ENCODE data around the gene CD300C. TPM values are rescaled to one million over a fixed set of nuclear protein-coding genes. Genes with fewer than 3 reads are reported as not detected.

CD300C gene
- polyA plus RNA-seq, 1 experiment: not detected

DNA sequence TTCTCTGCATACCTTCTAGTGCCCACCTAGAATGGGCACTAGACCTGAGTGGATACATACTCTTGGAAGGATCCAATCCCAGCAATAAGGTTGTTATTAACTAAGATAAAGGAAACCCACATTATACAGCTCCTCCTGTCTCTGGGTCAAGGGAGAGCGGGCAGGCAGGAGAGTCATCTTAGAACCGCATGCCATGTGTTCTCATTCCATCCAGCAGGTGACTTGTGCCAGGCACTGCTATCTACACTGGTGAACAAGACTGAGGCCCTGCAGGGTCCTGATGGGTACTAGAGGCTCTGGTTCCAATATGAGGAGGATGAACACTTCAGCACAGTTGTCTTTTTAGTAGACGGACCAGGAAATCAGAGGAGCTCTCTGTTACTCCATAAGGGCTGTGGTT lies 27.3 kb upstream of the CD300C start:
- ChIA-PET CTCF (no interaction called here), POLR2A (no interaction called here)
- no peak for DNase-seq (ENCODE audit: low read depth, low spot score)
- H3K4me3 ChIP-seq (ENCODE audit: low read depth, low read length): no peak overlapping the region
- TF ChIP-seq CTCF (IDR thresholded peaks at IDR 0.05; ENCODE audit: low read depth, low read length): no peak
- H3K9me3 ChIP-seq (ENCODE audit: control insufficient read depth, insufficient read depth, low read length): peaks cover 19% of the 10 kb centered on the region
- H3K27me3 ChIP-seq (ENCODE audit: control insufficient read depth, insufficient read depth, low read length): no peaks in the 10 kb centered on the region
- no peak overlapping the region for H3K27ac ChIP-seq (ENCODE audit: low read depth, low read length)

DNA sequence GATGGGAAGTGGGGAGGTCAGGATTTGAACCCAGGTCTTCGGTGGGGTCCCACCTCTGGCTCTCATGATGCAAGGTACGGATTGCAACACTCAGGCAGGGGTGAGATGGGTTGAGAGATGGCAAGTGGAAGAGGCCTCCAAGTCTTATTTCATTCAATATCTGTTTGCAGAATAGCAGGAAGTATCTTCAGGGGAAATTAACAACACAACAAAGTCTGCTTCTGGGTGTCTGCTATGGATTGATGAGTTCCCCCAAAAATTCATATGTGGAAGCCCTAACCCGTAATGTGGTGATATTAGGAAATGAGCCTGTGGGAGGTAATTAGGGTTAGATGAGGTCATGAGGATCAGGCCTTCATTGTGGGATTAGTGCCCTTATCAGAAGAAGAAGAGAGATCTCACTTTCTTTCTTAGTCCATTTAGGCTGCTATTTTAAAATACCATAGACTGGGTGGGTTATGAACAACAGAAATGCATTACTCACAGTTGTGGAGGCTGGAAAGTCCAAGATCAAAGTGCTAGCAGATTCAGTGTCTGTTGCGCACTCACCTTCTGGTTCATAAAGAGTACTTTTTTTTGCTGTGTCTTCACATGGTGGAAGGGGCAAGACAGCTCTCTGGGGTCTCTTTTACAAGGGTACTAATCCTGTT lies 25.8 kb upstream of the CD300C start:
- ChIA-PET CTCF (no interaction called here), POLR2A (no interaction called here)
- Histone ChIP-seq H3K4me3 (ENCODE audit: low read depth, low read length) (no peak overlapping the region), H3K27ac (ENCODE audit: low read depth, low read length) (no peak overlapping the region), H3K27me3 (ENCODE audit: control insufficient read depth, insufficient read depth, low read length) (no peaks in the 10 kb centered on the region), H3K9me3 (ENCODE audit: control insufficient read depth, insufficient read depth, low read length) (peaks cover 27% of the 10 kb centered on the region)
- TF ChIP-seq CTCF (IDR thresholded peaks at IDR 0.05; ENCODE audit: low read depth, low read length): no peak
- no peak for DNase-seq (ENCODE audit: low read depth, low spot score)

DNA sequence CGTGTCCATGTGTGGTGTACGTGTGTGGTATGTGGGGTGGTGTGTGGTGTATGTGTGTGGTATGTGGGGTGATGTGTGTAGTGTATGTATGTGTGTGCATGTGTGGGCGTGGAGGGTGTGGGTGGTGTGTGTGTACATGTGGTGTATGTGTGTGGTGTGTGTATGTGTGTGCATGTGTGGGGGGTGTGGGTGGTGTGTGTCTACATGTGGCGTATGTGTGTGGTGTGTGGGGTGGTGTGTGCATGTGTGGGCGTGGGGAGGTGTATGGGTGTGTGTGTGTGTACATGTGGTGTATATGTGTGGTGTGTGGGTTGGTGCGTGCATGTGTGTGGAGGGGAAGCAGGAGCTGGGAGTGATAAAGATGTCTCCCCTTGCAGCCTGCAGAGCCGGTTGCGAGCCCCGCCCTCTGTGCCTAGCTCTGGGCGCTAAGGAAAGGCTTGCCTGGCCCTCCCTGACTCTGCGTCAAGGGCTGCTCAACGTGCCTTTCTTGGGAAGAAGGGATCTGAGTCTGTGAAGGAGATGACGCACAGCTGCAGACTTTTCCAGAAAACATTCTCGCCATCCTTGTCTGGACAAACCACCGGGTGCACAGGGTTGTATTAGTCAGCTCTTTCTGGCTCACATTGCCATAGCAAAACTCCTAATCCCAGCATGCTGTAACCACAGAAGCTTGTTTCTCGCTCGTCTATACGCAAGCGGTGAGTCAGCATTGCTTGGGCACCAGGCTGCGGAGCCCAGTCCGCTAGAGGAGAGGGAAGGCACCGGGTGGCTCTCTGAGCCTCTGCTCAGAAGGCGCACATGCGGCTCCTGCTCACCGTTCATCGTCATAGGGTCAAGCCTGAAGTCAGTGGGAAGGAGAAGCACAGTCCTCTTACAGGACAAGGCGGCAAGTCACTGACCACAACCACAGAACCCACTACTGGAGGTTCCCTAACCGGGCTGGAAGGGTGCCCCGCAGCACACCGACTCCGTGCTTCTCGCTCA lies 23.4 kb upstream of the CD300C start:
- peak; percentile 36 for DNase-seq (ENCODE audit: low read depth, low spot score)
- no peak for TF ChIP-seq CTCF (IDR thresholded peaks at IDR 0.05; ENCODE audit: low read depth, low read length)
- CTCF ChIA-PET: no interaction called here
- Histone ChIP-seq H3K9me3 (ENCODE audit: control insufficient read depth, insufficient read depth, low read length) (peaks cover 27% of the 10 kb centered on the region), H3K27me3 (ENCODE audit: control insufficient read depth, insufficient read depth, low read length) (no peaks in the 10 kb centered on the region), H3K4me3 (ENCODE audit: low read depth, low read length) (no peak overlapping the region), H3K27ac (ENCODE audit: low read depth, low read length) (no peak overlapping the region)
- POLR2A ChIA-PET: no interaction called here

- ChIA-PET CTCF (no interaction called here), POLR2A (no interaction called here)
- Histone ChIP-seq H3K27ac (ENCODE audit: low read depth, low read length) (no peak overlapping the region), H3K4me3 (ENCODE audit: low read depth, low read length) (no peak overlapping the region), H3K27me3 (ENCODE audit: control insufficient read depth, insufficient read depth, low read length) (no peaks in the 10 kb centered on the region), H3K9me3 (ENCODE audit: control insufficient read depth, insufficient read depth, low read length) (peaks cover 31% of the 10 kb centered on the region)
- no peak for DNase-seq (ENCODE audit: low read depth, low spot score)
- no peak for TF ChIP-seq CTCF (IDR thresholded peaks at IDR 0.05; ENCODE audit: low read depth, low read length)
Observed at GRCh38 chr17:74568106-74568873, 22.4 kb upstream of the CD300C start.

Measured in AG04450 (cell line).